Dedifferentiated amniotic fluid mesenchymal stem cell (primary cell): ENCODE measurements around the gene PPP6R3.
"Not testable (repeated sequence)": the region's sequence is repeated elsewhere in the genome, so short reads cannot be mapped to it uniquely, and the experiment has no call there.

Source experiments
- DNase-seq: peaks from one replicate; pipeline ENCODE4 v3.0.0-alpha.2; 2016; ENCODE audit errors: extremely low spot score

Gene PPP6R3

DNA sequence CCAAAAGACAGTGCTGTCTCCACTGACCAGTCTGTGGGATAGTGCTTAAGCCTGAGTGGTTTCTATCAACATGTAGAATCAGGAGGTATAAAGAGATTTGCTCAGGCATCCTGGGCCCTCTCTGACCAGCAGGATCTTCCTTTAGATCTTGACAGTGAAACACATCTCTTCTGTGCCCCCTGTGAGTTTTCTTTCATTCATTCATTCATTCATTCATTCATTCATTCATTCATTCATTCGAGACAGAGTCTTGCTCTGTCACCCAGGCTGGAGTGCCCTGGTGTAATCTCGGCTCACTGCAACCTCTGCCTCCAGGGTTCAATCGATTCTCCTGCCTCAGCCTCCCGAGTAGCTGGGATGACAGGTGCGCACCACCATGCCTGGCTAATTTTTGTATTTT, 26.4 kb upstream of the PPP6R3 start:
- not testable (repeated sequence) for DNase-seq

DNA sequence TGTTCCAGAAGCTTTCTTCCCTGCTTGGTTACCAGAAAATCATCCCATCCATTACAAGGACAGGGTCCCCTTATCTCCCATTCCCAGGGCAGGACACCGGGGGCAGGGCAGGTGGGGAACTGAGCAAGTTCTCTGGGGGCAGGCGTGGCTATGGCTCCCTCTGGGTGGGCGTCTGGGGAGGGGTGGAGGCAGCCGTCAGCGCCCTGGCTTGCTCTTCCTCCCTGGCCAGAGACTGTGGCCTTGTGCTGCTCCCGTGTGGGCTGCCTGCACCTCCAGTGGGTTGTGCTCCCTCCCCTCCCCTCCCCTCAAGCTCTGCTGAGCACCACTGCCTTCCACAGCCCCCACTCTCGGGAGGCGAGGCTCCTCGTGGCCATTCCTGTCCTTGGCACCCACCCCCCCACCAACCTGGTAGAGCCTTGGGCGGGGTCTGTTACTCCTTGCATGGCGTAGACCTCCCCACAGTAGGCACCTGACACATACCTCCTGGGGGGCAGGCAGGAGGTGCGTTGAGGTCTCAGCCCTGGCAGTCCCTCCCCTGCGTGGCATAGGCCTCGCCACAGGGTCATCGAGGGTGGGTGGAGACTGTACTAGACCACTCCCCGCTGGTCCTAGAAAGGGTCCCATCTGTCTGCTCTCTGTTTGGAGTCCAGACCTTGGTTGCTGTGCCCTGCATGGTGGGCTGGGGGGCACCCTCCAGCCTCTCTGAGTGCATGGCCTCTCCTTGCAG, 24.2 kb upstream of the PPP6R3 start:
- DNase-seq, result no peak

GRCh38 chr11:68436985-68437926, 23.3 kb upstream of the PPP6R3 start:
- DNase-seq, result no peak

- DNase-seq, result no peak
Observed at GRCh38 chr11:68437927-68438657, 22.5 kb upstream of the PPP6R3 start.

DNA sequence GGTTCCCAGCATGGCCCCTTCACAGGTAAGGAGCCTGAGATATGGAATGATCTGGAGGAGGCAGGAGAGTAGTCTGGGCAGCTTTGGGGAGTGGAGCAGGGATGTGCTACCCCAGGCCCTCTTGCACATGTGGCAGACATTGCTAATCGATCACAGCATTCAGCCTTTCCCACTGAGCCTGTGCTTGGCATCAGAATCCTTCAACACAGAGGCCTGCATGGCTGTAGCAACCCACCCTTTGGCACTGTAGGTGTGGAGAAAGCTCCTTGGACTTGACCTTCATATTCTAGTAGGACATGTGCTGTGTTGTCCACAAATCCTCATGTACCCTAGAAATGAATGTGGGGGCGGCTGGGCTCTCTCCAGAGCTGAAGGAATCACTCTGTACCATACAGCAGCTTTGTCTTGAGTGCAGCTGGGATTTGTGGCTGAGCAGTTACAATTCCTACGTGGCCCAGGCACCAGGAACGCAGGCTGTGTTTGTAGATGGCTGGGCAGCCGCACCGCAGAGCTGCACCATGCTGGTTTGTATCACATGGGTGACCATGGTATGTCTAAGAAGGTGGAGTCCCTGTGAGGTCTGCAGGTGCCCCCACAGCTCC, 21.8 kb upstream of the PPP6R3 start:
- DNase-seq, result no peak

GRCh38 chr11:68439355-68440065, 21.0 kb upstream of the PPP6R3 start:
- DNase-seq, result no peak

- DNase-seq, result no peak
Observed at GRCh38 chr11:68440224-68440623, 20.3 kb upstream of the PPP6R3 start.

DNA sequence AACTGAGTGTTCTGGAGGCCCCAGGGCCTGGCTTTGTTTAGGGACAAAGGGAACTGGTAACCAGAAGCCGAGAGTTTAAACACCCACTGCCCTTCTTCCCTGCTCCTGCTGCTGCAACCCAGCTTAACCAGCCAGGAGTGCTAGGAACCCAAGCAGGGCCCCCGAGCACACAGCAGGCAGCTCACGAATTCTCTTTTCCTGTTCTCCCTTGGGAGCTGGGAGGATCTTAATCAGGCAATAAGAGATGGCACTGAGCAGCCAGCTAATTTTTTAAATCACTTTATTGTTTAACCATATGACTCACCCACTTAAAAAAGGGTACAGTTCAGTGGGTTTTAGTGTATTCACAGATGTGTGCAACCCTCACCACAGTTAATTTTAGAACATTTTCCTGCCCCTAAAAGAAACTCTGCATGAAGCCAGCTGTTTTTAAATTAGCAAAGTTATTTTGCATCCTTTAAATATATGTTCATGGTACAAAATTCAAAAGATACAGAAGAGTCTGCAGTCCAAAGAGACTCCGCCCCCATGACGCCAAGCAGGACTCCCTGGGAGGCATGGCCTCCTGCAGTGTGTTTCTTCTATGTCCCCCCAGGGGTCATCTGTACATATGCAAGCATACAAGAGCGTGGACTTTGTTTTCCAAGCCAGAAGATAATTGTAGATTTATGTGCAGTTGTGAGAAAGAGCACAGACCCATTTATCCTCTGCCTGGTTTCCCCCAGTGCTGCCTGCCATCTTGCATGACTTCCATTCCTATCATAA, 18.9 kb upstream of the PPP6R3 start:
- no peak for DNase-seq

GRCh38 chr11:68442433-68442832, 18.1 kb upstream of the PPP6R3 start:
- no peak for DNase-seq

GRCh38 chr11:68444566-68444965, 16.0 kb upstream of the PPP6R3 start:
- DNase-seq, result no peak

- DNase-seq, result no peak
Observed at GRCh38 chr11:68445531-68446035, 15.0 kb upstream of the PPP6R3 start.

GRCh38 chr11:68446046-68446725, 14.4 kb upstream of the PPP6R3 start:
- DNase-seq, result no peak

DNA sequence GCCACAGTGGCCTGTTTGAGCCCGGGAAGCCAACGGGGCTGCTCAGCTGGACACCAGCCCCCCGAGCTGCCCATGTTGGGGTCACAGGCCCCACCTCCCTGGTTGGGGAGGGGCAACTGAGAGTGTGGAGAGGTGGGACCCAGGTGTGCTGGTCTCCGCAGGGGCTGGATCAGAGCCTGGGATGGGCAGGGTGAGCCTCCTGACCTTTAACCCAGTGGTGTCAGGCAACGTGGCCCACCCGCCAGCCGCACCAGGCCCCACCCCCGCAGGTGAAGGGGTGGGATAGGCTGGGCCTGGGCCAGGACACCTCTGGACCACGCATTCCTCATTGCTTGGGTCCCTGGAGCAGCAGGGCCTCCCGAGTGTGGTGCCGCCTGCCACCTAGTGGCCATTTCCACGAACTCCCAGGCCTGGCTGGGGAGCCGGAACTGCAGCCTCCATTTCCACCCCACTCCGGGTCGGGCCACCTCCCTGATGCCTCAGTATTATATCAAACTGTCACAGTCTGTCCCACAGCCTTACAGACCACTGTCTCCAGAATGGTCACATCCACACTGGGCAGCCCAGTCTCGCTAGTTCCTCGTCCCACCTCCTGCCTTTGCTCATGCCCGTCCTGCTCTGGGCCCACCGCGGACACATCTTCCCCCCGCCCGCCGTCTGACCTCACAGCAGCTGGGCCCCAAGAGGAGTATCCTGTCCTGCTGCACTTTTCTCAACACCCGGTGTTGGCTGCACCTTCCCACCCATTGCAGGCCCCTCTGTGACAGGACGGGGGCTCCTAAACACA, 13.3 kb upstream of the PPP6R3 start:
- DNase-seq, result peak; percentile 54

DNA sequence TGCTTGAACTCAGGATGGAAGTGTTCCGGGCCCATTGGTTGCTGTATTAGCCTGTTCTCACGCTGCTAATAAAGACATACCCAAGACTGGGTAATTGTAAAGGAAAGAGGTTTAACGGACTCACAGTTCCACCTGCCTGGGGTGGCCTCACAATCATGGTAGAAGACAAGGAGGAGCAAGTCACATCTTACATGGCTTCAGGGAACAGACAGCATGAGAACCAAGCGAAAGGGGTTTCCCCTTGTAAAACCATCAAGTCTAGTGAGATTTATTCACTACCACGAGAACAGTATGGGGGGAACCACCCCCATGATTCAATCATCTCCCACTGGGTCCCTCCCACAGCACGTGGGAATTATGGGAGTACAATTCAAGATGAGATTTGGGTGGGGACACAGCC, 12.6 kb upstream of the PPP6R3 start:
- DNase-seq, result not testable (repeated sequence)

- no peak for DNase-seq
Observed at GRCh38 chr11:68448604-68449011, 11.9 kb upstream of the PPP6R3 start.

GRCh38 chr11:68449951-68450350, 10.6 kb upstream of the PPP6R3 start:
- DNase-seq, result no peak

- DNase-seq, result no peak
Observed at GRCh38 chr11:68450711-68451110, 9.8 kb upstream of the PPP6R3 start.

- no peak for DNase-seq
Observed at GRCh38 chr11:68454767-68455166, 5.8 kb upstream of the PPP6R3 start.

DNA sequence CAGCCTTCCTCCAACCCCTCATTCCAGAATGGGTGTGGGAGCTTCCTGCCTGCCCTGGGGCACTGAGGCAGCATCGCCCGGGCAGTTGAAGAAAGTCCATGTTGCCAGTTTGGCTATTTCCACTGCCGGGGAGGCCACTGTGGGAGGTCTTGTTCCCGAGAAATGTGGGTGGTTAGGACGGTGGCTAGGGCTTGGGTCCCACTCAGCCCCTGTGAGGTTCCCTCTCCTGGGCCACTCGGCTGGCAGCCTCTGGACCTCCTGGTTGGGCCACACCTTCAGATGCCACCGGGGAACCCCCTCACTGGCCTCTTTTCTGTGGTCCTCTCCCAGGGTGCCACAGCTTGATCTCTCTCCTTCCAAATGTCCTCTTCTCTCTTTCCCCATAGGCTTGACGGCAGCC, 5.1 kb upstream of the PPP6R3 start:
- no peak for DNase-seq
